ENCODE results near the gene DGKH.

Gene DGKH

DNA sequence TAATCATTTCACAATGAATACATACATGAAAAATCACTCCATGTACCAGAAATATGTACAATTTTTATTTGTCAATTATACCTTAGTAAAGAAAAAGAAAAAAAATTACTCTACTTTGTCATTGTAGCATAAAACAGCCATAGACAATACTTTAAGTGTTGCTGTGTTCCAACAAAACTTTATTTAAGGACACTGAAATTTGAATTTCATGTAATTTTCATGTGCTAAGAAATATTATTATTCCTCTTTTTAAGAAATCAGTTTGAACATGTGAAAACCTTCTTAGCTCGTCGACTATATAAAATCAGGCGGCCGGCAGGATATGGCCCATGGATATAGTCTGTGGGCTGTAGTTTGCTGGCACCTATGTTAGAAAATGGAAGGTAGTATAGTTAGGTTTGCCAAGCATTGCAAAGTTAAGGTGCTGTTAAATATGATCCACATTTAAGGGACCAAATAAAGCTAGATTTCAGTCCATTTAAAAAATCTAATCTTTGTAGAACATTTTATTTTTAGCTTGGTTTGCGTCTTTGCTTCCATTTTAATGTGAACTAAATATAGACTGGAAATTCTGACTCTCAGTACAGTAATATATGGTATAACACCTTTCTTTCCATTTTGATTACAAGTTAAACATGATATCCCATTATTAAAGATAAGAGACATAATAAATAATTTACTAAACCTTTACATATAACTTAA, 6.5 kb downstream of the DGKH start:
- H3K4me3 ChIP-seq (ENCODE audit: low read length), result no peak overlapping the region
- no peaks in the 10 kb centered on the region for H3K9me3 ChIP-seq (ENCODE audit: control insufficient read depth, insufficient read depth, low read length)
- H3K4me1 ChIP-seq (ENCODE audit: control insufficient read depth, low read length), result no peaks in the 10 kb centered on the region
- no peaks in the 10 kb centered on the region for H3F3A ChIP-seq (ENCODE audit: control insufficient read depth, insufficient read depth)
- H3K9me2 ChIP-seq (replicated peaks; ENCODE audit: control insufficient read depth, low read length), result no peaks in the 10 kb centered on the region
- H3K79me2 ChIP-seq (ENCODE audit: control insufficient read depth, low read length), result peaks cover 64% of the 10 kb centered on the region
- TF ChIP-seq CTCF (IDR thresholded peaks at IDR 0.05; ENCODE audit: low read depth, low read length, poor library complexity, severe bottlenecking) (no peak), EZH2phosphoT487 (IDR thresholded peaks at IDR 0.05; ENCODE audit: borderline replicate concordance, low read length) (no peak)
- H3K27me3 ChIP-seq (ENCODE audit: control insufficient read depth, low read length), result no peaks in the 10 kb centered on the region
- H4K20me1 ChIP-seq (ENCODE audit: control insufficient read depth, insufficient read depth, low read depth, low read length), result no peaks in the 10 kb centered on the region
- peaks cover 11% of the 10 kb centered on the region for H3K36me3 ChIP-seq (ENCODE audit: control insufficient read depth, low read length)
- H3K27ac ChIP-seq (ENCODE audit: low read depth, low read length), result no peak overlapping the region
- no peak overlapping the region for H3K4me2 ChIP-seq (ENCODE audit: low read length)

DNA sequence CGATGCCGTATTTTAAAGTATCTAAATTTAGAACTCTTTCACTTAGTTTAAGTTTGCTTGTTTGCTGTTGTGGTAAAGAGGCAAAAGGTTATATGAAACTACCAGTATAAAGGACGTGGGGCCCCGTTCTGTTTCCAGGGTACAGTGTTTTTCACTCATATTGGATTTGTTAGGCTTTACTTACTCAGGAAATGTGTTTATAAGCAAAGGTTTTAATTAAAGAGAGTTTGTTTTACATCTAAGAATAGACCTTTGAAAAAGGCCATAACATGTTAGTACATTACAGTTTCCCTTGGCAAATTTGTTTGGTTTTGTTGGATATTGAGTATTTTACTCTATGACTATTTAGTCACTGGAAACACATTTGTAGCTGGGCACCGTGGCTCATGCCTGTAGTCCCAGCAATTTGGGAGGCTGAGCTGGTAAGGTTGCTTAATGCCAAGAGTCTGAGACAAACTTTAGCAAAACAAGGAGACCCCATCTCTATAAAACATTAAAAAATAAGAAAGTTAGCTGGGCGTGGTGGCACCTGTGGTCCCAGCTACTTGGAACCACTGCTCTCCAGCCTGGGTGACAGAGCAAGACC, 7.1 kb downstream of the DGKH start:
- Histone ChIP-seq H3K9me2 (replicated peaks; ENCODE audit: control insufficient read depth, low read length) (no peaks in the 10 kb centered on the region), H3K79me2 (ENCODE audit: control insufficient read depth, low read length) (peaks cover 62% of the 10 kb centered on the region), H3K4me1 (ENCODE audit: control insufficient read depth, low read length) (no peaks in the 10 kb centered on the region), H3K36me3 (ENCODE audit: control insufficient read depth, low read length) (peaks cover 11% of the 10 kb centered on the region), H3K4me2 (ENCODE audit: low read length) (no peak overlapping the region), H3K9me3 (ENCODE audit: control insufficient read depth, insufficient read depth, low read length) (no peaks in the 10 kb centered on the region), H3K4me3 (ENCODE audit: low read length) (no peak overlapping the region), H3K27me3 (ENCODE audit: control insufficient read depth, low read length) (no peaks in the 10 kb centered on the region), H3K27ac (ENCODE audit: low read depth, low read length) (no peak overlapping the region), H4K20me1 (ENCODE audit: control insufficient read depth, insufficient read depth, low read depth, low read length) (no peaks in the 10 kb centered on the region), H3F3A (ENCODE audit: control insufficient read depth, insufficient read depth) (no peaks in the 10 kb centered on the region)
- no peak for TF ChIP-seq EZH2phosphoT487 (IDR thresholded peaks at IDR 0.05; ENCODE audit: borderline replicate concordance, low read length)
- TF ChIP-seq CTCF (IDR thresholded peaks at IDR 0.05; ENCODE audit: low read depth, low read length, poor library complexity, severe bottlenecking), result no peak

DNA sequence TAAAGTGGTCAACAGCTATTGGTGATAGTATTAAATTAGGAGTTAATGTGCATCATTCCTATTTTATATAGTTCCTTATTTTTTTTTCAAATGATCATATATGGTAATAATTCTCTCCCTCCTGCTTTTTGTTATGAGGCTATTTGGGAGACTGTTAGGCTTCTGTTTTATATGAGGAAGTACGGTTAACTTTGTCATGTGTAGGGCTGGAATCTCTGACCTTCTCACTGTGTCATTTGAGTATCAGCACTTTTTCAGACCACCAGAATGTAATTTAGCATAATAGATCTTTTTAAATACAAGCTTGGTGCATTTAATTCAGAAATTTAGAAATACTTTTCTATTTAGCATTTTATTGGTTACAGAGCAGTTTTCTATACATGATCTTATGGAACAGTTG, 7.7 kb downstream of the DGKH start:
- Histone ChIP-seq H3F3A (ENCODE audit: control insufficient read depth, insufficient read depth) (no peaks in the 10 kb centered on the region), H3K27ac (ENCODE audit: low read depth, low read length) (no peak overlapping the region), H3K4me2 (ENCODE audit: low read length) (no peak overlapping the region), H3K9me2 (replicated peaks; ENCODE audit: control insufficient read depth, low read length) (no peaks in the 10 kb centered on the region), H3K9me3 (ENCODE audit: control insufficient read depth, insufficient read depth, low read length) (no peaks in the 10 kb centered on the region), H3K4me1 (ENCODE audit: control insufficient read depth, low read length) (no peaks in the 10 kb centered on the region), H3K79me2 (ENCODE audit: control insufficient read depth, low read length) (peaks cover 58% of the 10 kb centered on the region), H3K27me3 (ENCODE audit: control insufficient read depth, low read length) (no peaks in the 10 kb centered on the region), H3K4me3 (ENCODE audit: low read length) (no peak overlapping the region), H4K20me1 (ENCODE audit: control insufficient read depth, insufficient read depth, low read depth, low read length) (no peaks in the 10 kb centered on the region), H3K36me3 (ENCODE audit: control insufficient read depth, low read length) (peaks cover 8% of the 10 kb centered on the region)
- no peak for TF ChIP-seq EZH2phosphoT487 (IDR thresholded peaks at IDR 0.05; ENCODE audit: borderline replicate concordance, low read length)
- no peak for TF ChIP-seq CTCF (IDR thresholded peaks at IDR 0.05; ENCODE audit: low read depth, low read length, poor library complexity, severe bottlenecking)
